PFSK-1 (cell line): ENCODE data around the gene IKBIP.

Experiments used
- FOXP2 ChIP-seq: optimal IDR thresholded peaks from 2 replicates; pipeline ENCODE3; 2011; ENCODE audit warnings: borderline replicate concordance, control low read depth, inconsistent platforms; ENCODE audit not compliant: insufficient read depth; ENCODE audit errors: extremely low read length, extremely low read depth
- POLR2AphosphoS5 ChIP-seq: IDR thresholded peaks from 2 replicates; pipeline ENCODE4 v1.6.1; 2012; ENCODE audit warnings: low read depth, mild to moderate bottlenecking, control low read depth, low read length, moderate library complexity
- SIN3A ChIP-seq: IDR thresholded peaks from 2 replicates; pipeline ENCODE4 v1.6.1; 2012; ENCODE audit warnings: mild to moderate bottlenecking, low read length, moderate library complexity, borderline replicate concordance; ENCODE audit not compliant: insufficient read depth
- TAF1 ChIP-seq: IDR thresholded peaks from 2 replicates; pipeline ENCODE4 v1.6.1; 2012; ENCODE audit warnings: low read length, control low read depth, borderline replicate concordance; ENCODE audit not compliant: insufficient read depth
- TF ChIP-seq, protein P1 (sequence below), 2 experiments: IDR thresholded peaks; 2 replicates each; pipeline versions ENCODE4 v1.6.1 to v1.8.0; 2011 to 2012; ENCODE audit warnings: low read depth in 2 of 2, low read length in 2 of 2, control low read depth in 1 of 2, inconsistent platforms in 1 of 2, mild to moderate bottlenecking in 1 of 2, moderate library complexity in 1 of 2; ENCODE audit not compliant: insufficient read depth in 1 of 2

IKBIP gene

DNA sequence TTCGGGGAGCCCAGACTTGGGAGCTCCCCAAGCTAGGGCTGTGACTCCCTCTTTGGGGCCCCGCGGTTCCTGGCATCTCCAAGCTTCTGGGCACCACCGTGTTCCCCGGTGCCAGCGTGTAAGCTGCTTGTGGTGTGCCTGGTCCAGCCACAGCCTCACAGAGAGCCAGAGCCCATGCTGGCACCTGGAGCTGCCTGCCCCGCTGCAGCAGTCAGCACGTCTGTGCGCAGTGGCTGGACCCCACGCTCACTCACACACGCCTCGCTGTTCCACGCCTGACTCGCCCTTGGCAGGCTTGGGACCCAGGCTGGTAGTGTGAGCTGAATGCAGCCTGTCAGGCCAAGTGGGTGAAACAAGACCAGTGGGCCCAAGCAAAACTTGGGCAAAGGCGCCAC is 35.0 kb upstream of the IKBIP start:
- no peak for TF ChIP-seq TAF1
- TF ChIP-seq, protein P1, sequence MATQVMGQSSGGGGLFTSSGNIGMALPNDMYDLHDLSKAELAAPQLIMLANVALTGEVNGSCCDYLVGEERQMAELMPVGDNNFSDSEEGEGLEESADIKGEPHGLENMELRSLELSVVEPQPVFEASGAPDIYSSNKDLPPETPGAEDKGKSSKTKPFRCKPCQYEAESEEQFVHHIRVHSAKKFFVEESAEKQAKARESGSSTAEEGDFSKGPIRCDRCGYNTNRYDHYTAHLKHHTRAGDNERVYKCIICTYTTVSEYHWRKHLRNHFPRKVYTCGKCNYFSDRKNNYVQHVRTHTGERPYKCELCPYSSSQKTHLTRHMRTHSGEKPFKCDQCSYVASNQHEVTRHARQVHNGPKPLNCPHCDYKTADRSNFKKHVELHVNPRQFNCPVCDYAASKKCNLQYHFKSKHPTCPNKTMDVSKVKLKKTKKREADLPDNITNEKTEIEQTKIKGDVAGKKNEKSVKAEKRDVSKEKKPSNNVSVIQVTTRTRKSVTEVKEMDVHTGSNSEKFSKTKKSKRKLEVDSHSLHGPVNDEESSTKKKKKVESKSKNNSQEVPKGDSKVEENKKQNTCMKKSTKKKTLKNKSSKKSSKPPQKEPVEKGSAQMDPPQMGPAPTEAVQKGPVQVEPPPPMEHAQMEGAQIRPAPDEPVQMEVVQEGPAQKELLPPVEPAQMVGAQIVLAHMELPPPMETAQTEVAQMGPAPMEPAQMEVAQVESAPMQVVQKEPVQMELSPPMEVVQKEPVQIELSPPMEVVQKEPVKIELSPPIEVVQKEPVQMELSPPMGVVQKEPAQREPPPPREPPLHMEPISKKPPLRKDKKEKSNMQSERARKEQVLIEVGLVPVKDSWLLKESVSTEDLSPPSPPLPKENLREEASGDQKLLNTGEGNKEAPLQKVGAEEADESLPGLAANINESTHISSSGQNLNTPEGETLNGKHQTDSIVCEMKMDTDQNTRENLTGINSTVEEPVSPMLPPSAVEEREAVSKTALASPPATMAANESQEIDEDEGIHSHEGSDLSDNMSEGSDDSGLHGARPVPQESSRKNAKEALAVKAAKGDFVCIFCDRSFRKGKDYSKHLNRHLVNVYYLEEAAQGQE (IDR thresholded peaks at IDR 0.05; ENCODE audit: insufficient read depth in 1 of 2, low read depth in 2 of 2, low read length in 2 of 2) = no peak
- no peak for TF ChIP-seq FOXP2
- TF ChIP-seq POLR2AphosphoS5 = no peak
- no peak for TF ChIP-seq SIN3A

- TF ChIP-seq TAF1 = no peak
- TF ChIP-seq, protein P1 (IDR thresholded peaks at IDR 0.05; ENCODE audit: insufficient read depth in 1 of 2, low read depth in 2 of 2, low read length in 2 of 2) = no peak
- no peak for TF ChIP-seq SIN3A
- no peak for TF ChIP-seq POLR2AphosphoS5
- no peak for TF ChIP-seq FOXP2
Measured at GRCh38 chr12:98678946-98679610, 34.5 kb upstream of the IKBIP start.

DNA sequence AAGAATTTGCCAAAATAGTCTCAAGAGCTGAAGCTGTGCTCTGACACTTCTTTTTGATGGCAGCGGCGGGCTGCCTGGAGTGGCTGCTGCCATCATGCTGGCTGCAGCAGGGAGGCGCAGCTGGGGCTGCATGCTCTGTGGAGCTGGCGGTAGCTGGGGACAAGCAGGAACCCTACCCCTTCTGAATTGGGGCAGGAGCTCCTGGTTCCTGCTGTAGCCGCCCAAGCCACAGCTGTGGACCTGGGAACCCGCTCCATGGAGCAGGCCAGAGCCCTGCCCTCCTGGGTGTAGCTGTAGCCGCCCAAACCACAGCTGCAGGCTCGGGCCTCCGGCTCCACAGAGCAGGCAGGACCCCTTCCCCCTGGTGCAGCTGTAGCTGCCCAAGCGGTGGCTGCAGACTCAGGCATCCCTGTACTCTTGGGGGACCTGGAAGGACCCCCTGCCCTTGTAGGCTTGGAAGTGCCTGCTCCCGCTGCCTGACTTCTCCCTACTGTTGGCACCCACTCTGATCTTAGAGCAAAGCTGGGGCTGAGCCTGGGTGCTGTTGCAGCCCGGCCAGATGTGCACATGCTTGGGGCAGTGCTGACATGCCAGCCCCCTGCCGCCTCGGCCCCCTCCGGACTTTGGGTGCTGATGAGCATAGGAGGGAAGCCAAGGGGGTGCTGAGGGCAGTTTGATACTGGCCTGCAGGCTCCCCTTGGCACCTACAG is 33.8 kb upstream of the IKBIP start:
- TF ChIP-seq TAF1 (no peak), POLR2AphosphoS5 (no peak), FOXP2 (no peak), SIN3A (no peak)
- TF ChIP-seq, protein P1 (IDR thresholded peaks at IDR 0.05; ENCODE audit: insufficient read depth in 1 of 2, low read depth in 2 of 2, low read length in 2 of 2) = no peak

GRCh38 chr12:98674841-98675240 is 30.3 kb upstream of the IKBIP start:
- TF ChIP-seq SIN3A = no peak
- no peak for TF ChIP-seq POLR2AphosphoS5
- TF ChIP-seq, protein P1 (IDR thresholded peaks at IDR 0.05; ENCODE audit: insufficient read depth in 1 of 2, low read depth in 2 of 2, low read length in 2 of 2) = no peak
- TF ChIP-seq FOXP2 = no peak
- TF ChIP-seq TAF1 = no peak
